ENCODE measurements around the gene CHMP5.

GRCh38 chr9:33293782-33294181 is 28.9 kb downstream of the CHMP5 start:
- no peak for TF ChIP-seq CTCF (conservative IDR thresholded peaks at IDR 0.05)
- TF ChIP-seq EZH2 (IDR thresholded peaks at IDR 0.05; ENCODE audit: low read depth): no peak

Measured in PC-9 (cell line).